Measurements from ENCODE around the gene THOC5.

GRCh38 chr22:29539105-29539504 is 14.5 kb downstream of the THOC5 start:
- TF ChIP-seq CTCF (IDR thresholded peaks at IDR 0.05) (no peak), POLR2AphosphoS5 (IDR thresholded peaks at IDR 0.05) (no peak)

Measured in transverse colon (tissue), 4 donors.